Activated CD4-positive, alpha-beta T cell treated with anti-CD3 and anti-CD28 coated beads for 48 hours (primary cell): ENCODE data around the gene RTL10.

Experiments used
- DNase-seq: peaks from one replicate; pipeline ENCODE4 v3.0.0-alpha.2; 2020

RTL10 gene

GRCh38 chr22:19821523-19822300 is 33.0 kb downstream of the RTL10 start:
- no peak for DNase-seq

GRCh38 chr22:19820880-19821522 is 33.7 kb downstream of the RTL10 start:
- no peak for DNase-seq

- no peak for DNase-seq
Measured at GRCh38 chr22:19819911-19820879, 34.5 kb downstream of the RTL10 start.

GRCh38 chr22:19819208-19819910 is 35.3 kb downstream of the RTL10 start:
- DNase-seq = no peak

- DNase-seq = no peak
Measured at GRCh38 chr22:19818324-19819207, 36.1 kb downstream of the RTL10 start.

GRCh38 chr22:19816372-19817119 is 38.1 kb downstream of the RTL10 start:
- no peak for DNase-seq

- DNase-seq = no peak
Measured at GRCh38 chr22:19815823-19816290, 38.8 kb downstream of the RTL10 start.

- no peak for DNase-seq
Measured at GRCh38 chr22:19815093-19815822, 39.4 kb downstream of the RTL10 start.

GRCh38 chr22:19814428-19814827 is 40.2 kb downstream of the RTL10 start:
- no peak for DNase-seq

- DNase-seq = no peak
Measured at GRCh38 chr22:19812910-19813309, 41.8 kb downstream of the RTL10 start.

- DNase-seq = no peak
Measured at GRCh38 chr22:19811811-19812771, 42.6 kb downstream of the RTL10 start.

- DNase-seq = no peak
Measured at GRCh38 chr22:19811211-19811621, 43.5 kb downstream of the RTL10 start.

- DNase-seq = no peak
Measured at GRCh38 chr22:19810381-19811201, 44.1 kb downstream of the RTL10 start.

GRCh38 chr22:19809741-19810140 is 44.9 kb downstream of the RTL10 start:
- DNase-seq = no peak

GRCh38 chr22:19808873-19809478 is 45.7 kb downstream of the RTL10 start:
- no peak for DNase-seq

GRCh38 chr22:19807914-19808872 is 46.5 kb downstream of the RTL10 start:
- no peak for DNase-seq
